Tibial nerve (tissue), 4 donors: ENCODE results near the gene GEN1. TPM values are rescaled to one million over a fixed set of nuclear protein-coding genes. Genes with fewer than 3 reads are reported as not detected.

ENCODE experiments used
- DNase-seq, 2 donors: peaks; one replicate each; pipeline ENCODE4 v3.0.0-alpha.2; 2019; ENCODE audit warnings: low spot score in 2 of 2
- H3K27ac ChIP-seq, 4 donors: fragments of 200-600 bp; sonication (generic) in 3 of 4; one replicate each; pipeline ENCODE4 v1.5.1; 2017 to 2019; ENCODE audit warnings: mild to moderate bottlenecking in 1 of 4
- H3K27me3 ChIP-seq, 2 donors: fragments of 200-600 bp; sonication (generic) in 1 of 2; one replicate each; pipeline versions ENCODE4 v1.5.1 to v1.6.0; 2017 to 2019
- H3K36me3 ChIP-seq, 3 donors: fragments of 200-600 bp; sonication (generic); one replicate each; pipeline ENCODE4 v1.5.1; 2018 to 2019
- H3K4me1 ChIP-seq, 4 donors: fragments of 200-600 bp; sonication (generic) in 3 of 4; one replicate each; pipeline ENCODE4 v1.5.1; 2017 to 2019
- H3K4me3 ChIP-seq, 4 donors: fragments of 200-600 bp; sonication (generic) in 3 of 4; one replicate each; pipeline ENCODE4 v1.5.1; 2017 to 2019; ENCODE audit warnings: mild to moderate bottlenecking in 1 of 4, moderate library complexity in 1 of 4
- H3K9me3 ChIP-seq, 4 donors: fragments of 200-600 bp; sonication (generic) in 3 of 4; one replicate each; pipeline ENCODE4 v1.5.1; 2017 to 2019
- EP300 ChIP-seq, 2 donors: sonication (generic); formaldehyde crosslinking; IDR thresholded peaks; one replicate each; pipeline ENCODE4 v1.6.1; 2017; ENCODE audit warnings: antibody characterized with exemption in 2 of 2, mild to moderate bottlenecking in 1 of 2
- POLR2A ChIP-seq, 2 donors: fragments of 450-650 bp; IDR thresholded peaks; one replicate each; pipeline ENCODE4 v1.6.1; 2017; ENCODE audit warnings: antibody characterized with exemption in 2 of 2, mild to moderate bottlenecking in 2 of 2, moderate library complexity in 2 of 2
- WGBS, 2 donors: methylation state at CpG; one replicate each; pipeline ENCODE4 v1.1.5; 2018; 5-methylcytosine and 5-hydroxymethylcytosine counted together
- total RNA-seq, 4 donors: library from RNA; depleted of rRNA; stranded (reverse); fragments of >200 nt; gene quantifications; one replicate each; pipeline ENCODE4 v1.1.0, GENCODE V29; 2016
- TF ChIP-seq, protein P1 (sequence below), 5 experiments: fragments of 200-600 bp in 3 of 5; fragments of 450-650 bp in 2 of 5; sonication (generic) in 3 of 5; IDR thresholded peaks; one replicate each; pipeline ENCODE4 v1.5.1; 2016 to 2019; ENCODE audit warnings: antibody characterized with exemption in 5 of 5, mild to moderate bottlenecking in 3 of 5, moderate library complexity in 2 of 5

Gene GEN1
- total RNA-seq, 4 donors from 2014 or later: 1.5 to 17.5 (median 4.2) TPM

DNA sequence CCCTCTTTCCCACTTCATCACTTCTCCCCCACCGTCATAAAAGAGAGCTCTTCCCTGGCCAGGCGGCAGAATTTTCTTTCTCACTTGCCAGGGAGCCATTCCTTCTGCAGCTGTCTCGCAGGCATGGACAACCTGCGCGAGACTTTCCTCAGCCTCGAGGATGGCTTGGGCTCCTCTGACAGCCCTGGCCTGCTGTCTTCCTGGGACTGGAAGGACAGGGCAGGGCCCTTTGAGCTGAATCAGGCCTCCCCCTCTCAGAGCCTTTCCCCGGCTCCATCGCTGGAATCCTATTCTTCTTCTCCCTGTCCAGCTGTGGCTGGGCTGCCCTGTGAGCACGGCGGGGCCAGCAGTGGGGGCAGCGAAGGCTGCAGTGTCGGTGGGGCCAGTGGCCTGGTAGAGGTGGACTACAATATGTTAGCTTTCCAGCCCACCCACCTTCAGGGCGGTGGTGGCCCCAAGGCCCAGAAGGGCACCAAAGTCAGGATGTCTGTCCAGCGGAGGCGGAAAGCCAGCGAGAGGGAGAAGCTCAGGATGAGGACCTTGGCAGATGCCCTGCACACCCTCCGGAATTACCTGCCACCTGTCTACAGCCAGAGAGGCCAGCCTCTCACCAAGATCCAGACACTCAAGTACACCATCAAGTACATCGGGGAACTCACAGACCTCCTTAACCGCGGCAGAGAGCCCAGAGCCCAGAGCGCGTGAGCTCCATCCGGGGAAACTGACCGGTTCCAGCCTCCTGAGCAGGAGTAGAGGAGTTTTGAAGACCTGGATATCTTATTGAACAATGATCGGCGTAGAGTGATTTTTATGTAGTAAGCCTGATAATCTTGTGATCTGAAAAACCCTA lies 62.7 kb downstream of the GEN1 start, which contains the start of gene MSGN1:
Gene MSGN1 (plus strand): TSS at position 65 of the 850 bp plus-strand sequence. CDS start 59 bp downstream, at position 124.
- Histone ChIP-seq H3K36me3 (no peaks in the 10 kb centered on the region), H3K27me3 (no peaks in the 10 kb centered on the region), H3K4me3 (no peak within 1 kb of the TSS), H3K27ac (no peak within 1 kb of the TSS), H3K9me3 (no peaks in the 10 kb centered on the region), H3K4me1 (peaks cover 0 to 7% (median under 1%) of the 10 kb centered on the region in 4 donors)
- WGBS, 2 donors: 90 to 92% methylated on average over 21 to 26 of the region's 26 CpGs
- no peak for DNase-seq
- TF ChIP-seq, protein P1, sequence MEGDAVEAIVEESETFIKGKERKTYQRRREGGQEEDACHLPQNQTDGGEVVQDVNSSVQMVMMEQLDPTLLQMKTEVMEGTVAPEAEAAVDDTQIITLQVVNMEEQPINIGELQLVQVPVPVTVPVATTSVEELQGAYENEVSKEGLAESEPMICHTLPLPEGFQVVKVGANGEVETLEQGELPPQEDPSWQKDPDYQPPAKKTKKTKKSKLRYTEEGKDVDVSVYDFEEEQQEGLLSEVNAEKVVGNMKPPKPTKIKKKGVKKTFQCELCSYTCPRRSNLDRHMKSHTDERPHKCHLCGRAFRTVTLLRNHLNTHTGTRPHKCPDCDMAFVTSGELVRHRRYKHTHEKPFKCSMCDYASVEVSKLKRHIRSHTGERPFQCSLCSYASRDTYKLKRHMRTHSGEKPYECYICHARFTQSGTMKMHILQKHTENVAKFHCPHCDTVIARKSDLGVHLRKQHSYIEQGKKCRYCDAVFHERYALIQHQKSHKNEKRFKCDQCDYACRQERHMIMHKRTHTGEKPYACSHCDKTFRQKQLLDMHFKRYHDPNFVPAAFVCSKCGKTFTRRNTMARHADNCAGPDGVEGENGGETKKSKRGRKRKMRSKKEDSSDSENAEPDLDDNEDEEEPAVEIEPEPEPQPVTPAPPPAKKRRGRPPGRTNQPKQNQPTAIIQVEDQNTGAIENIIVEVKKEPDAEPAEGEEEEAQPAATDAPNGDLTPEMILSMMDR (IDR thresholded peaks at IDR 0.05): no peak
- TF ChIP-seq EP300 (IDR thresholded peaks at IDR 0.05): no peak
- TF ChIP-seq POLR2A (IDR thresholded peaks at IDR 0.05): no peak

DNA sequence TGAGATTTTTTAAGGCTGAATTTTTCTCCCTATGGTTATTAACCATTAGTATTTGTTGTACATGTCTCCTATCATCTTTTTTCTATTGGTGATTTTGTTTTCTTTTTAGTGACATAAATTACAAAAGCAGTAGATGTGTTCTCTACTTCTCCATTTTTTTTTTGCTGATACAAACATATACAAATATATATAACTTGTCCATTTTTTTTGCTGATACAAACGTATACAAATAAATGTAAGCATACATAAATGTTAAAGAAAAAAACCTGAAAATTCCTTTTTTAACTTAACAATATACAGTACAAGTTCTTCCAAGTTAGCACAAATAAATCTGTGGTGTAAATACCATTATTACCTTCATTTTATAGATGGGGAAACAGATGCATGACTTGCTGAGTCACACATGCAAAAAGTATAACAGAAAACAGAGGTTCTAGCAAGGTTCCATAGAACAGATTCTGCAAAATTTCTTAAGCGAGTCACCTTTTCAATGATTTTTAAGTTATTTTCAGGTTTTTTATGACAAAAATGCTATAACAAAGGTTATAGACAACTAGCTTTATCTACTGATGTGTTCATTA lies 64.4 kb downstream of the GEN1 start:
- Histone ChIP-seq H3K9me3 (no peaks in the 10 kb centered on the region), H3K27me3 (no peaks in the 10 kb centered on the region), H3K27ac (no peak overlapping the region), H3K36me3 (no peaks in the 10 kb centered on the region), H3K4me3 (no peak overlapping the region), H3K4me1 (peaks cover 0 to 17% (median 8%) of the 10 kb centered on the region in 4 donors)
- TF ChIP-seq, protein P1 (IDR thresholded peaks at IDR 0.05): no peak
- TF ChIP-seq EP300 (IDR thresholded peaks at IDR 0.05) (no peak), POLR2A (IDR thresholded peaks at IDR 0.05) (no peak)
- WGBS, 2 donors: 81 to 89% methylated on average over 2 of the region's 2 CpGs
- DNase-seq: no peak

DNA sequence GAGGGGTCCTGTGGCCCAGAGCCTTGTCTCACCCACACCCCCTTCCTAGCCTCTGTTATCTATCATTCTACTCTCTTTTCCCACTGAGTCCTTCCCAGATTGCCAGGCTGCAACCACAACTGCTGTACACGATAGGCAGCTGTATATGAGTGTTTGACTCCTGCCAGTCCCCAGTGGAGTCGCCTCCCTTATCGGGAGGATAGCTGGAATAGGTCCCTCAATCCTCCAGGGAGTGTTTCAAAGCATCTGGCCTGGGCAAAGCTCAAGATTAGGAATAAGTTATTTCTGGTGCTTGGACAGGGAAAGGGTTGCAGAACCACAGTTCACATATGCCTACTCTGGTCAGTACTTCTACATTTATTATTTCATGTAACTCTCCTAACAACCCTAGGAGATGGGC lies 67.1 kb downstream of the GEN1 start:
- Histone ChIP-seq H3K4me1 (peaks cover 0 to 17% (median 8%) of the 10 kb centered on the region in 4 donors), H3K27ac (peak overlapping the region in 1 of 4 donors; percentile 52), H3K9me3 (no peaks in the 10 kb centered on the region), H3K27me3 (no peaks in the 10 kb centered on the region), H3K4me3 (no peak overlapping the region), H3K36me3 (no peaks in the 10 kb centered on the region)
- no peak for DNase-seq
- WGBS, 2 donors: 70 to 85% methylated on average over 3 of the region's 3 CpGs
- TF ChIP-seq, protein P1 (IDR thresholded peaks at IDR 0.05): no peak

DNA sequence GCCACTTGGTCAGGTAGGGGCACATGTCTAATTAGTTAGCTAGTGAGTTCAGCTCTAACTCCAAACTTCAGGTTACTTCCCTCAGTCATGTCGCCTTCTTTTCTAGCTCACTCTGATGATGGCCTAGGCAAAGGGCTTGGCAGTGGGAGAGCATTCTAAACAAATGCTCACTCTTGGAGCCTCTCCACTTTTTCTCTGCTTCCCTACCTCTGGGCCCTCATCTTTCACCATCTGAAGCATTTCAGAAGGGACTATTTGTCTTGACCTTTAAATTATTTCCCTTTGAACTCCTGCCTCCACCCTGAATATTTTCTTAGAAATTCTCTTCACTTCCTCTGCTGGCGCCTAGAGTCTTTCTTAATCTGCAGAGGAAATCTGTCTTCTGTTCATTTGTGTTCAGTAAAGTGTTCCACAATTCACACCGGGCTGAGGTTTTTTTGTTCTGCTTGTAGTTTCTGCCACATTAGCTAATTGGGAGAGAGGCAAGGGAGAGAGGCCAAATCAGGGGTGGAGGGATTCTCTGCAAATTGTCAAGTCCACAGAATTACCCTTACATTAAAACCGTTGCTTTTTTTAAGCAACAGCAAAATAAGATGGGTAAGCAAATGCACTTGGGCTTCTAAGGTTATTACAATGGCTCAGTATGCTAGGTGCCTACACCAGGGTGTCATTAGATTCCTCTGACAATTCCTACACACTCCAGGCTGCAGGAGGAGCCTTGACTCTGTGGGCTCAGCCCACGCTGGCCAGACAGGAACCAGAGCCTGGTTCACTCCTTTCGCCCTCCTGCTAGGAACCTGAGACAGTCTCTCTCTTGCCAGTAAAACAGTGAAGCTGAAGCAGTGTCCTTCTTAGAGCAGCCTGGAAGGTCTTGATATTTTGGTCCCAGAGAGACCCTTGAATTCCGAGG lies 67.9 kb downstream of the GEN1 start:
- TF ChIP-seq, protein P1 (IDR thresholded peaks at IDR 0.05): no peak
- TF ChIP-seq POLR2A (IDR thresholded peaks at IDR 0.05): no peak
- no peak for TF ChIP-seq EP300 (IDR thresholded peaks at IDR 0.05)
- 30 to 32% methylated on average over 7 of the region's 7 CpGs for WGBS, 2 donors
- Histone ChIP-seq H3K27ac (peak overlapping the region in 1 of 4 donors; percentile 52), H3K4me1 (peaks cover 0 to 17% (median 8%) of the 10 kb centered on the region in 4 donors), H3K36me3 (no peaks in the 10 kb centered on the region), H3K4me3 (no peak overlapping the region), H3K9me3 (no peaks in the 10 kb centered on the region), H3K27me3 (no peaks in the 10 kb centered on the region)
- DNase-seq: no peak
